ENCODE results near the gene IAPP. TPM values are rescaled to one million over a fixed set of nuclear protein-coding genes. Genes with fewer than 3 reads are reported as not detected.

Gene IAPP
- total RNA-seq, 1 donor from 2014 or later, result not detected

DNA sequence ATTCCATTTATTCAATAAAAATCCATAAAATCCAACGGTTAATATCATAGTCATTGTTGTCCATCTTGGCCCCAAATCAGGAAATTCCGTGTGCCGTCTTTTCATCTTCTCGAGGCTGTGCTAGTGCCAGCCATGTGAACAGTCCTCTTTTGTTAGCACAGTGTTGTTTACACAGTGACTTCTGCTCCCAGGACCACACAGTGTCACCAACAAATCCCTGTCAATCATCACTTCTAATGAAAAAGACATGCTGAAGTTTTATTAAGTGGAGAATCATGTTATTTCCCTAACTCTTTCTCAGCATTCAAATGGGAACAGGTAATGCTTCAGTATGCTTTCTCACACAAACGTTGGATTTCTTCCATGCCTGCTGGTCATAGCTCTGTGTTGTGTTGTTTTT lies 36.0 kb upstream of the IAPP start:
- H3K27ac ChIP-seq (ENCODE audit: low read depth, low read length), result no peak overlapping the region
- FAIRE-seq (no peak), DNase-seq (ENCODE audit: low read depth) (no peak)
- H3K9ac ChIP-seq (ENCODE audit: low read length), result no peak overlapping the region
- no peak for TF ChIP-seq EZH2 (IDR thresholded peaks at IDR 0.05; ENCODE audit: insufficient read depth, low read length)
- Mint-ChIP-seq H3K4me3 (ENCODE audit: unreplicated experiment) (no peak overlapping the region), H3K27me3 (ENCODE audit: low read depth, unreplicated experiment) (no peaks in the 10 kb centered on the region), H3K9me3 (ENCODE audit: unreplicated experiment) (peaks cover 4% of the 10 kb centered on the region), H3K4me1 (ENCODE audit: low read depth, unreplicated experiment) (no peaks in the 10 kb centered on the region), H3K27ac (ENCODE audit: unreplicated experiment) (no peak overlapping the region), H3K36me3 (ENCODE audit: low read depth, unreplicated experiment) (no peaks in the 10 kb centered on the region)
- H3K36me3 ChIP-seq (ENCODE audit: insufficient read depth, low read length), result no peaks in the 10 kb centered on the region
- no peaks in the 10 kb centered on the region for H3K79me2 ChIP-seq (ENCODE audit: insufficient read depth, low read length)
- H4K20me1 ChIP-seq (ENCODE audit: insufficient read depth, low read length), result no peaks in the 10 kb centered on the region
- no peaks in the 10 kb centered on the region for H3K4me1 ChIP-seq (ENCODE audit: insufficient read depth, low read length)
- no peaks in the 10 kb centered on the region for H3K9me3 ChIP-seq (ENCODE audit: insufficient read depth, low read depth, low read length)
- no peak overlapping the region for H3K4me3 ChIP-seq (ENCODE audit: insufficient read depth, low read depth, low read length)
- no peak overlapping the region for H3K4me2 ChIP-seq (ENCODE audit: low read length)
- H3K27me3 ChIP-seq (ENCODE audit: insufficient read depth, low read length), result no peaks in the 10 kb centered on the region
- no peak overlapping the region for H2AFZ ChIP-seq (ENCODE audit: low read depth, low read length)

DNA sequence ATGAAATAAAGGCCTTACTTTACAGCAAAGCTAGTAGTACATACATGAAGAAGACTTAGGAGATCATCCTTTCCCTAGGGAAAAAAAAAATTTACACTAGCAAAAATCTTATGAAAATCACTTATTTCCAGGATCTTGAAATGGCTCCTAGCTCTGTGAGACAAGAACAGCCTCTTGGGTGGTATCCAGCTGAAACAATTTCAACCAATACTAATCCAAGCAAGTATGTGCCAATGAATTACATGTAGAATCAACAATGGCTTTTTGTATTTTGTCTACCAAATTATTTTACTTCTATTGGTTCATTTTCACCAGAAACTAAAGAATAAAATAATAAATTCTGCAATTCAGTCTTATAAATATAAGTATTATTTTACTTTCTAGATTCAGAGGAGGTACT lies 35.2 kb upstream of the IAPP start:
- Mint-ChIP-seq H3K36me3 (ENCODE audit: low read depth, unreplicated experiment) (no peaks in the 10 kb centered on the region), H3K27ac (ENCODE audit: unreplicated experiment) (no peak overlapping the region), H3K4me1 (ENCODE audit: low read depth, unreplicated experiment) (no peaks in the 10 kb centered on the region), H3K4me3 (ENCODE audit: unreplicated experiment) (no peak overlapping the region), H3K9me3 (ENCODE audit: unreplicated experiment) (no peaks in the 10 kb centered on the region), H3K27me3 (ENCODE audit: low read depth, unreplicated experiment) (no peaks in the 10 kb centered on the region)
- FAIRE-seq (no peak), DNase-seq (ENCODE audit: low read depth) (no peak)
- Histone ChIP-seq H3K9me3 (ENCODE audit: insufficient read depth, low read depth, low read length) (no peaks in the 10 kb centered on the region), H3K36me3 (ENCODE audit: insufficient read depth, low read length) (no peaks in the 10 kb centered on the region), H3K27me3 (ENCODE audit: insufficient read depth, low read length) (no peaks in the 10 kb centered on the region), H3K79me2 (ENCODE audit: insufficient read depth, low read length) (no peaks in the 10 kb centered on the region), H4K20me1 (ENCODE audit: insufficient read depth, low read length) (no peaks in the 10 kb centered on the region), H3K27ac (ENCODE audit: low read depth, low read length) (no peak overlapping the region), H2AFZ (ENCODE audit: low read depth, low read length) (no peak overlapping the region), H3K4me3 (ENCODE audit: insufficient read depth, low read depth, low read length) (no peak overlapping the region), H3K4me2 (ENCODE audit: low read length) (no peak overlapping the region), H3K9ac (ENCODE audit: low read length) (no peak overlapping the region), H3K4me1 (ENCODE audit: insufficient read depth, low read length) (no peaks in the 10 kb centered on the region)
- no peak for TF ChIP-seq EZH2 (IDR thresholded peaks at IDR 0.05; ENCODE audit: insufficient read depth, low read length)
- TF ChIP-seq, protein P1, sequence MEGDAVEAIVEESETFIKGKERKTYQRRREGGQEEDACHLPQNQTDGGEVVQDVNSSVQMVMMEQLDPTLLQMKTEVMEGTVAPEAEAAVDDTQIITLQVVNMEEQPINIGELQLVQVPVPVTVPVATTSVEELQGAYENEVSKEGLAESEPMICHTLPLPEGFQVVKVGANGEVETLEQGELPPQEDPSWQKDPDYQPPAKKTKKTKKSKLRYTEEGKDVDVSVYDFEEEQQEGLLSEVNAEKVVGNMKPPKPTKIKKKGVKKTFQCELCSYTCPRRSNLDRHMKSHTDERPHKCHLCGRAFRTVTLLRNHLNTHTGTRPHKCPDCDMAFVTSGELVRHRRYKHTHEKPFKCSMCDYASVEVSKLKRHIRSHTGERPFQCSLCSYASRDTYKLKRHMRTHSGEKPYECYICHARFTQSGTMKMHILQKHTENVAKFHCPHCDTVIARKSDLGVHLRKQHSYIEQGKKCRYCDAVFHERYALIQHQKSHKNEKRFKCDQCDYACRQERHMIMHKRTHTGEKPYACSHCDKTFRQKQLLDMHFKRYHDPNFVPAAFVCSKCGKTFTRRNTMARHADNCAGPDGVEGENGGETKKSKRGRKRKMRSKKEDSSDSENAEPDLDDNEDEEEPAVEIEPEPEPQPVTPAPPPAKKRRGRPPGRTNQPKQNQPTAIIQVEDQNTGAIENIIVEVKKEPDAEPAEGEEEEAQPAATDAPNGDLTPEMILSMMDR (IDR thresholded peaks at IDR 0.05; ENCODE audit: insufficient read depth, low read depth, low read length), result no peak

DNA sequence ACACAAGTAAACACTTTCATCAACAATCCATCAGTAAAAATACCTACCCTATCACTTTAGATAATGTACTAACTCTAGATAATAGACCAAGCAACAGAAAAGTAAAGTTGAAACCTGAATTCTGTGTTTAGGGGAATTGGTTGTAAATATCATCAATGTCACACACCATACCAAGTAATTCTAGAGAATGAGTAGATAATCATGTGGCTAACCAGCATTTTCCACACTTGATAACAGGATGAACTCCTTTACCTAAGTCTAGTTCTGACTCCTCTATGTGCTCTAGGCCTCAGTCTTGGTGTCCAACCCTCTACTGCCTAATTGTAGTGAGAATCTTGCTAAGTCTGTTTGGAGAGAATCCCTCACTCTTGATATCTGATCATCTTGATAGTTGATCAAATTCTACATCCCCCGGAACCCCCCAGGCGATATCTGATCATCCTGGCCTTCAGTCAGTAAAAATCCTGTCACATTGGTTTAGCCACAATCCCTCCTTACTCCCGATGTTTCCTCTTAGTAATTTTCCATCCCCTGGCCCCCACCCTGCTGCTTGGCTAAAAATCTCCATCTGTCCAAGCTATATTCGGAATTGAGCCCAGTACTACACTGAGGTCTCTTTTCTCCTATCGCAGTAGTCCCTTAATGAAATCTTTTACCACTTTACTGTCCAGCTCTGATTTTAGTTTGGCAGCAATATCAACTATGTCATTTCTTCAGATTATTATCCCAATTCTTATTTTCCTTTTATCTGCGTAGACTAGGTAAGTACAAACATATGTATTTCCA lies 34.5 kb upstream of the IAPP start:
- H2AFZ ChIP-seq (ENCODE audit: low read depth, low read length), result no peak overlapping the region
- H3K9ac ChIP-seq (ENCODE audit: low read length), result no peak overlapping the region
- H3K27me3 ChIP-seq (ENCODE audit: insufficient read depth, low read length), result no peaks in the 10 kb centered on the region
- Mint-ChIP-seq H3K4me3 (ENCODE audit: unreplicated experiment) (no peak overlapping the region), H3K9me3 (ENCODE audit: unreplicated experiment) (no peaks in the 10 kb centered on the region), H3K27ac (ENCODE audit: unreplicated experiment) (no peak overlapping the region), H3K27me3 (ENCODE audit: low read depth, unreplicated experiment) (no peaks in the 10 kb centered on the region), H3K4me1 (ENCODE audit: low read depth, unreplicated experiment) (no peaks in the 10 kb centered on the region), H3K36me3 (ENCODE audit: low read depth, unreplicated experiment) (no peaks in the 10 kb centered on the region)
- TF ChIP-seq EZH2 (IDR thresholded peaks at IDR 0.05; ENCODE audit: insufficient read depth, low read length), result no peak
- TF ChIP-seq, protein P1 (IDR thresholded peaks at IDR 0.05; ENCODE audit: insufficient read depth, low read depth, low read length), result no peak
- FAIRE-seq (no peak), DNase-seq (ENCODE audit: low read depth) (no peak)
- no peak overlapping the region for H3K4me3 ChIP-seq (ENCODE audit: insufficient read depth, low read depth, low read length)
- H3K27ac ChIP-seq (ENCODE audit: low read depth, low read length), result no peak overlapping the region
- H4K20me1 ChIP-seq (ENCODE audit: insufficient read depth, low read length), result no peaks in the 10 kb centered on the region
- H3K4me1 ChIP-seq (ENCODE audit: insufficient read depth, low read length), result no peaks in the 10 kb centered on the region
- H3K9me3 ChIP-seq (ENCODE audit: insufficient read depth, low read depth, low read length), result no peaks in the 10 kb centered on the region
- no peaks in the 10 kb centered on the region for H3K79me2 ChIP-seq (ENCODE audit: insufficient read depth, low read length)
- no peaks in the 10 kb centered on the region for H3K36me3 ChIP-seq (ENCODE audit: insufficient read depth, low read length)
- no peak overlapping the region for H3K4me2 ChIP-seq (ENCODE audit: low read length)
